Right forelimb (tissue), 1 donor: ENCODE measurements around the gene KLHL36.
A peak's percentile ranks its signal among the peaks of the same experiment; 100 is the strongest.
"Not testable (repeated sequence)": the region's sequence is repeated elsewhere in the genome, so short reads cannot be mapped to it uniquely, and the experiment has no call there.

Experiments
- DNase-seq: peaks from one replicate; pipeline ENCODE4 v3.0.0-alpha.2; 2018

KLHL36 gene

DNA sequence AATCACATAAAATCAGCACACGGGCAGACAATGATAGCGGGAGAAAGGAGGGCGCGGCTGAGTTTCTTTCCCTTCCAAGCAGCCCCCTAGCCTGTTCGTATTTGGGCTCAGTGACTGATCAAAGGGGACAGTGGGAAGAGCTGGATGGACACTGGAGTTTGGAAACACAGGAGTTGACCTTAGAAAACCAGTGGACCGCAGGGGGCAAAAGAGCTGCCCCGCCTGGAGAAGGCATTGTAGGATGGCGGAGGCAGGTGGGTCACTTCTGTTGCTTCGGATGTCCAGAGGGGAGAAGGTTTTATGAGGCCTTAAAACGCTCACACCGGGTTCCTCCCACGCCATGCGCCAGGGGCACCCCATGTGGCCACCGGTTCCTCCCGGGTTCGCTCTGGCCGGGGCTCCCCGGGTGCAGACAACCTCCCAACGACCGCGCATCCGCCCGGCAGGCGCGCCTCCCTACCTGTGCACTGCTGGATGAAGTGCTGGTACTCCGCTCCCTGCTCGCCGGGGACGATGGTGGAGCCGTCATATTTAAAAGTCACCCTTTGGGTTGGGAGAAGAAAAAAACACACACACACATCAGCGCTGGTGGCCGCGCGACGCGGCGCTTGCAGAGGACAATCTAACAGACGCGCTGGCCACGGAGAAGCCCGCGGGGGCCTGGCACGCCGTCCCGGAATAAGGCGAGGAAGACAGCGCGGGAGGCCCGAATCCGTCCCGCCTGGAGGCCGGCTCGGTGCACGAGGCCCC, 31.1 kb upstream of the KLHL36 start:
- DNase-seq: no peak

GRCh38 chr16:84617791-84618580, 30.3 kb upstream of the KLHL36 start, which contains the start of gene COTL1:
TSS of gene COTL1 (minus strand) at chr16:84618078. CDS start at chr16:84617914, 164 bp downstream.
- peak; percentile 95 for DNase-seq

GRCh38 chr16:84618581-84619460, 29.5 kb upstream of the KLHL36 start:
- no peak for DNase-seq

DNA sequence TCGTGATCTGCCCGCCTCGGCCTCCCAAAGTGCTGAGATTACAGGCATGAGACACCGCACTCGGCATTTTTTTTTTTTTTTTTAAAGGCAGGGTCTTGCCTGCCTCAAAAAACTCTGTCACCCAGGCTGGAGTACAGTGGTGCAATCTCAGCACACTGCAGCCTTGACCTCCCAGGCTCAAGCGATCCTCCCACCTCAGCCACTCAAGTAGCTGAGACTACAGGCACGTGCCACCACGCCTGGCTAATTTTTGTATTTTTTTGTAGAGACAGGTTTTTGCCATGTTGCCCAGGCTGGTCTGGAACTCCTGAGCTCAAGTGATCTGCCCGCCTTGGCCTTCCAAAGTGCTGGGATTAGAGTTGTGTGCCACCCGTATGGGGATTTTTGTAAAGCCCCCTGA, 27.4 kb upstream of the KLHL36 start:
- not testable (repeated sequence) for DNase-seq

DNA sequence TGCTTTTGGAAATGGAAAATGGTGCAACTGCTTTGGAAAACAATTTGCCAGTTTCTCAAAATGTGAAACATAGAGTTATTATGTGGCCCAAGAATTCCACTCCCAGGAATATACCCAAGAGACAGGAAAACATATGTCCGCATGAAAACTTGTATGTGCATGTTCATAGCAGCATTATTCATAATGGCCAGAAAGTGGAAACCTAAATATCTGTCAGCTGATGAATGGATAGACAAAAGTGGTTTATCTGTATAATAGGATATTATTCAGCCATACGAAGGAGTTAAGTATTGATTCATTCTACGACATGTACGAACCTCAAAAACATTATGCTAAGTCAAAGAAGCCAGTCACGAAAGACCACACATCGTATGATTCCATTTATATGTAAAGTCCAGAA, 22.8 kb upstream of the KLHL36 start:
- DNase-seq: no peak

DNA sequence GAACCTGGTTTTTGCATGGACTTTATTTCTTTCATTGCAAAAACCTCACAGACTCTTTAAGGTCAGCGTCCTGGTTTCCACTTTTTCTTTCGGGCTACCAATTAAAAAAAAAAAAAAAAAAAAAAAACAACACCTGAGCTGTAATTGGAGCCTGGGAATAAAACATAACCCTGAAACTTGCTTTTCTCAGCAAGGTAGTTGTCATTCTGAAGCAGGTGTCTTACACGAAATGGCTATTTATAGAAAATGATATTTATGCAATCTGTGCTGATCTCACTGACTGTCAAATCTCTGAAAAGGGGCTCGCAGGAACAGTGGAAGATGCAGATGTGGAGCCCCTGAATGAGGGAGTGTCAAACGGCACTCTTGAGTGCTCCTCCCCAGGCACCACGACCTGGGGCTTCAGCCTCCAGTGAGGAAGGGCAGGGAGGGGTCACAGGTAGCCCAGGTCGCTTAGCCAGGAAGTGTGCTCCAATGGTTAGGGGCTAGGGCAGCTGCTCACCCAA, 20.0 kb upstream of the KLHL36 start:
- no peak for DNase-seq

DNA sequence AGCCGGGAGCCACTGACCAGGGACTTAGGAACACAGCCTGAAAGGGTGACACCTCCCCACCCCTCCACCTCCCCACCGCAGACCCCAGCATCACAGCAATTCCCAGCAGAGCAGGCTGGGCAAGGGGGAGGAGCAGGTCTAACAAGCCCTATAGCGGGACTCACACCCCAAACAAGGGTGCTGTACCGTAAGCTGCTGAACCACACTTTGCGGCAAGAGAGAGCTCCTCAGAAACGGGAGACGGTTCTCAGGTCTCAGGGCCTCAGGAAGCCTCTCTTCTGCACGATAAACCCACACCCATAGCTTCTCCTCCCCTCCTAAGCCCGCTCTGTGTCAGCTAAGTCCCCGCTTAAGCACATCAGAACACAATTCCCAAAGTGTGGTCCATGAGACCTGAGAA, 18.7 kb upstream of the KLHL36 start:
- DNase-seq: no peak

DNA sequence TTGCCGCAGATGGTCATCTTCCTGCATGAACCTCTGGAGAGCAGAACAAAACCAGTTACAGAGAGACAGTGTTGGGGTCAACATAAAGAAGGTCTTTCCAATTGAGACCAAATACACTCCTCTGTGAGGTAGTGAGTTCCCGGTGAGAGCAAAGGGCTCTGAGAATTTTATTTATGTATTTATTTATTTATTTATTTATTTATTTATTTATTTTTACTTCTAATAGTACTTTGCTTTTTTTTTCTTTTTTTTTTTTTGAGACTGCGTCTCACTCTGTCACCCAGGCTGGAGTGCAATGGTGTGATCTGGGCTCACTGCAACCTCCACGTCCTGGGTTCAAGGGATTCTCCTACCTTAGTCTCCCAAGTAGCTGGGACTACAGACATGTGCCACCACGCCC, 18.3 kb upstream of the KLHL36 start:
- DNase-seq: no peak

- DNase-seq: no peak
These were observed 17.7 kb upstream of the KLHL36 start for GRCh38 chr16:84630446-84631152.

GRCh38 chr16:84631153-84631466, 17.2 kb upstream of the KLHL36 start:
- no peak for DNase-seq

GRCh38 chr16:84631886-84632285, 16.4 kb upstream of the KLHL36 start:
- no peak for DNase-seq

DNA sequence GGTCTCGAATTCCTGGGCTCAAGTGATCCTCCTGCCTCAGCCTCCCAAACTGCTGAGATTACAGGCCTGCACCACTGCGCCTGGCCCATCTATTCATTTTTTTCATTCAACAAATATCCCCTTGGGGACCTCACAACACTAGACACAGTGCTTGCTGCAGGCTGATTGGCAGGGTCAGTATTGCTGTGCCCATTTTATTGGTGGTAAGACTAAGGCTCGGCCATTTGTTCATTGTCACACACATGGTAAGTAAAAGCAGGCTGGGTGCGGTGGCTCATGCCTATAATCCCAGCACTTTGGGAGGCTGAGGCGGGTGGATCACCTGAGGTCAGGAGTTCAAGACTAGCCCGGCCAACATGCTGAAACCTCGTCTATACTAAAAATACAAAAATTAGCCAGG, 15.4 kb upstream of the KLHL36 start:
- not testable (repeated sequence) for DNase-seq

DNA sequence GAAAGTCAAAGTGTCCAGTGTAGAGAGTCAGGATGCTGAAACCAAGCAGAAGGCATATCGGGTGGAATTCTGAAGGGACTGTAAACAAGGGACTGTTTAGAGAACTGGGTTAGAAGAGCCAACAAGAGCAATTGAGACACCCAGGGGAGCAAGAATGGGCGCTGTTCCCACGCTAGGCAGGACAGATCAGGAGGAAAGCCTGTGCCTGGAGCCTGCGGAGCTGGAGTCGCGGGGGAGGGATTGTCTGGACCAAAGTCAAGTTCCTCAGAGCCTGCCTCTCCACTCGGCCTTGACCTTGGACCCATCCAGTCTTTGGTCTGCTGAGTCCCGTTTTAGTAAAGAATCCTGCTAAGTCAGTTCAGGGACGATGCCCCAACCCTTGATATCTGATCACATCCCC, 14.7 kb upstream of the KLHL36 start:
- no peak for DNase-seq

- no peak for DNase-seq
These were observed 12.6 kb upstream of the KLHL36 start for GRCh38 chr16:84635702-84636101.

DNA sequence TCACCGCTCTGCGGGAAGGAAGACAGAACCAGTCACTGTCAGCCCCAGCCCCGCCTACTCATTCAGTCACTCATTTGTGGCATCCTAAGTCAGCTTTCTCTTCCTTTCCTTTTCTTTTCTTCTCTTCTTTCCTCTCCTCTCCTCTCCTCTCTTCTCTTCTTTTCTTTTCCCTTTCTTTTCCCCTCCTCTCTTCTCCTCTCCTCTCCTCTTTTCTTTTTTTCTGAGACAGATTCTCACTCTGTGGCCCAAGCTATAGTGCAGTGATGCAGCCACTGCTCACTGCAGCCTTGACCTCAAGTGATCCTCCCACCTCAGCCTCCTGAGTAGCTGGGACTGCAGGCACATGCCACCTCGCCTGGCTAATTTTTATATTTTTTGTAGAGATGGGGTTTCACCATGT, 10.6 kb upstream of the KLHL36 start:
- DNase-seq: no peak

GRCh38 chr16:84638231-84638806, 10.0 kb upstream of the KLHL36 start:
- DNase-seq: no peak

DNA sequence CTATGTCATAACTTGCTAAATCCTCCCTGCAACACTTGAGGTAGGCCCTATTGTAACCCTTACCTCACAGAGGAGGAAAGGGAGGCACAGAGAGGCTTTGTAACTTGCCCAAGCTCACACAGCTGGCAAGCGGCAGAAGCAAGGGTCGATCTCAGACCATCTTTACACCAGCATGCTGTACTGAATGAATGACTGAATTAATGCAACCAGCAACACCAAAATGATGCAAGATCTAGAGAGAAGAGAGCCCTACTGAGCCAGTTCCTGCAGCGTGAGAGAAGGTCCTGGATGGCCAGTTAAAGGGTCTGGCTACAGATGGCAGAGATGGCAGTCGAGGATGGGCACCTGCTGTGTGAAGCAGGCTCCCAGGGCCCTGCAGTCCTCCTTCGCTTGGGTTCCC, 8.2 kb upstream of the KLHL36 start:
- DNase-seq: no peak

DNA sequence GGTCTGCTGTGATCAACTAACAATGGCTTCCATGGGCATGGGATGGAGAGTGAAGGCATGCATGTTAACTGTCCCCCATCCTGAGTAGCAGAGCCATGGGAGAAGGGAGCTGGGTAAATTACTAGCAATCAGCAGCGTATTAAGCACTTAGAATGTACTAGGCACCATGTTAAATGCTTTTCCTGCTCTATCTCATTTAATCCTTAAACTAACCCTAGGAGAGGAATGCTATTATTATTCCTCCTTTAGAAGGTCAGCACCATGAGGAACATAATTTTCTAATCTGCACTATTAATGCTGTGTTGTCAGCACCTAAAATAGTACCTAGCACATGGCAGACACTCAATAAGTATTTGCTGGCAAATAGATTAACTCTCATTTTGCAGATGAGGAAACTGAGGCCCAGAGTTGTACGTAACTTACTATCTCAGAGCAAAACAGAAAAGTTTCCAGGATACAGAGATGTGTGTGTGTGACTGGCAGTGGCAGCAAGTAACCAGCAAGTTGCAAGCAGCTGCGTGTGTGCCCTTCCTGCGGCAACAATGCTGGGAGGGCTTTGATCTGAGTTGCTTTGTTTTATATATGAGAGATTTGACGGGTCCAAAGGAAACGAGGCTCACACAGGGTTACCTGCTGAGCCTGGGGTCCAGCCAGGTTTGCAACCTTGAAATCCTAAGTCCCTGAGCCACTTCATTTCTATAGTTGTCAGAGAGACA, 6.5 kb upstream of the KLHL36 start:
- no peak for DNase-seq

- peak; percentile 82 for DNase-seq
These were observed 5.1 kb upstream of the KLHL36 start for GRCh38 chr16:84643180-84643583.

DNA sequence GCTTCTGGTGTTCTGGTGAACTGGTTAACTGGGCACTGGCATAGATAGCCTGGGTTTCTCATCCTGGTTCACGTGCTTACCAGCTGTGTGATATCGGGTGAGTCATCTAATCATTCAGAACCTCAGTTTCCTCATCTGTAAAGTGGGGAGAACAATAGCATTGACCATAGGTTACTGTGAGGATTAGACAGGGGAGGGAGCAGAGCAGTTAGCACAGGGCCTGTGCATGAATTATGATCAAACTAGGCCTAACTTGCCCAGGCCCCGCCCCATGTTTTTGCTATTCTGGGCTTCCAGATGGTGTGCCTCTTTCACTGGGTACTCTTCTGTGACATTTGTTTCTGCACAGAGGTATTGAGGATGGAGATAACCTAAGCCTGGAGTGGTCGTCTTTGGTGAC, 4.6 kb upstream of the KLHL36 start:
- no peak for DNase-seq
